Body of pancreas (tissue), 4 donors: Measurements from ENCODE around the gene GPR42. TPM values are rescaled to one million over a fixed set of nuclear protein-coding genes. Genes with fewer than 3 reads are reported as not detected.
A peak's percentile ranks its signal among the peaks of the same experiment; 100 is the strongest.
"Not testable (repeated sequence)": the region's sequence is repeated elsewhere in the genome, so short reads cannot be mapped to it uniquely, and the experiment has no call there.

Experiments
- ATAC-seq: fragments of 150-250 bp; one replicate; pipeline ENCODE4 v1.9.1; 2016
- DNase-seq, 4 donors: peaks; one replicate each; pipeline ENCODE4 v3.0.0-alpha.2; 2019
- H3K27ac ChIP-seq, 4 donors: fragments of 200-600 bp; sonication (generic); 1 replicate in 3 of 4; 2 replicates in 1 of 4; pipeline versions ENCODE4 v1.5.1 to v1.6.1; 2016 to 2019; ENCODE audit warnings: mild to moderate bottlenecking in 1 of 4, mixed read lengths in 1 of 4, moderate library complexity in 1 of 4
- H3K27me3 ChIP-seq, 2 donors: fragments of 200-600 bp; sonication (generic); one replicate each; pipeline ENCODE4 v1.6.0; 2016; ENCODE audit warnings: mild to moderate bottlenecking in 1 of 2
- H3K36me3 ChIP-seq, 2 donors: fragments of 200-600 bp; sonication (generic); replicated peaks in 1 of 2; 2 replicates each; pipeline ENCODE4 v1.5.1; 2016; ENCODE audit warnings: low read depth in 2 of 2; ENCODE audit not compliant: insufficient read depth in 1 of 2
- H3K4me1 ChIP-seq: fragments of 200-600 bp; sonication (generic); one replicate; pipeline ENCODE4 v1.6.0; 2016
- H3K4me3 ChIP-seq, 2 donors: fragments of 200-600 bp; sonication (generic); 1 replicate in 1 of 2; 2 replicates in 1 of 2; pipeline ENCODE4 v1.5.1; 2016 to 2019
- H3K9me3 ChIP-seq, 3 donors: fragments of 200-600 bp; sonication (generic); 1 replicate in 2 of 3; 2 replicates in 1 of 3; pipeline ENCODE4 v1.5.1; 2016
- CTCF ChIP-seq, 7 experiments: fragments of 450-650 bp in 4 of 7; fragments of 200-600 bp in 3 of 7; sonication (generic) in 3 of 7; IDR thresholded peaks; one replicate each; pipeline ENCODE4 v1.5.1; 2016 to 2019; ENCODE audit warnings: antibody characterized with exemption in 7 of 7
- POLR2A ChIP-seq, 3 donors: fragments of 450-650 bp; IDR thresholded peaks; one replicate each; pipeline ENCODE4 v1.6.1; 2016; ENCODE audit warnings: antibody characterized with exemption in 3 of 3, mild to moderate bottlenecking in 2 of 3
- WGBS, 2 donors: methylation state at CpG; one replicate each; pipeline ENCODE4 v1.1.5; 2017; 5-methylcytosine and 5-hydroxymethylcytosine counted together
- intact Hi-C: fragments of 100-400 bp; cut with DNase I; formaldehyde crosslinking; loops from one replicate; pipeline ENCODE4 v1.15.1; 2023
- total RNA-seq, 2 donors: library from RNA; depleted of rRNA; stranded (reverse); fragments of >200 nt; gene quantifications; one replicate each; pipeline ENCODE4 v1.1.0, GENCODE V29; 2016

The GPR42 gene
- total RNA-seq, 2 donors from 2014 or later, result not detected

GRCh38 chr19:35397064-35397463 lies 26.2 kb downstream of the GPR42 start:
- no peaks in the 10 kb centered on the region for H3K36me3 ChIP-seq
- no peaks in the 10 kb centered on the region for H3K27me3 ChIP-seq
- DNase-seq, result peak in 1 of 4 donors; percentile 17
- no peak overlapping the region for H3K4me3 ChIP-seq
- 63 to 67% methylated on average over 6 of the region's 6 CpGs for WGBS, 2 donors
- H3K9me3 ChIP-seq, result no peaks in the 10 kb centered on the region
- H3K27ac ChIP-seq, result no peak overlapping the region
- intact Hi-C loops, result no loop called here
- ATAC-seq, result no peak
- TF ChIP-seq CTCF (IDR thresholded peaks at IDR 0.05) (no peak), POLR2A (IDR thresholded peaks at IDR 0.05) (no peak)
- H3K4me1 ChIP-seq, result peaks cover 16% of the 10 kb centered on the region

- TF ChIP-seq CTCF (IDR thresholded peaks at IDR 0.05) (no peak), POLR2A (IDR thresholded peaks at IDR 0.05) (no peak)
- WGBS, 2 donors, result 90 to 94% methylated on average over 12 of the region's 12 CpGs
- Histone ChIP-seq H3K4me1 (peaks cover 16% of the 10 kb centered on the region), H3K4me3 (no peak overlapping the region), H3K36me3 (no peaks in the 10 kb centered on the region), H3K27ac (no peak overlapping the region), H3K9me3 (no peaks in the 10 kb centered on the region), H3K27me3 (no peaks in the 10 kb centered on the region)
- ATAC-seq (no peak), DNase-seq (no peak)
- intact Hi-C loops, result no loop called here
These were observed 27.7 kb downstream of the GPR42 start for GRCh38 chr19:35398570-35398969.

- Histone ChIP-seq H3K9me3 (no peaks in the 10 kb centered on the region), H3K36me3 (no peaks in the 10 kb centered on the region), H3K4me3 (no peak overlapping the region), H3K27ac (no peak overlapping the region), H3K4me1 (peaks cover 16% of the 10 kb centered on the region), H3K27me3 (no peaks in the 10 kb centered on the region)
- intact Hi-C loops, result no loop called here
- WGBS, 2 donors, result 66 to 87% methylated on average over 4 of the region's 4 CpGs
- DNase-seq, result no peak
- no peak for ATAC-seq
- TF ChIP-seq POLR2A (IDR thresholded peaks at IDR 0.05) (no peak), CTCF (IDR thresholded peaks at IDR 0.05) (no peak)
These were observed 28.4 kb downstream of the GPR42 start for GRCh38 chr19:35399231-35399630.

GRCh38 chr19:35399948-35400772 lies 29.3 kb downstream of the GPR42 start:
- H3K36me3 ChIP-seq, result no peaks in the 10 kb centered on the region
- peaks cover 15% of the 10 kb centered on the region for H3K4me1 ChIP-seq
- intact Hi-C loops, result no loop called here
- no peak for ATAC-seq
- no peak overlapping the region for H3K27ac ChIP-seq
- H3K9me3 ChIP-seq, result no peaks in the 10 kb centered on the region
- H3K27me3 ChIP-seq, result no peaks in the 10 kb centered on the region
- TF ChIP-seq CTCF (IDR thresholded peaks at IDR 0.05), result no peak
- TF ChIP-seq POLR2A (IDR thresholded peaks at IDR 0.05), result no peak
- 89 to 90% methylated on average over 10 of the region's 10 CpGs for WGBS, 2 donors
- DNase-seq, result no peak
- H3K4me3 ChIP-seq, result no peak overlapping the region

- Histone ChIP-seq H3K27ac (no peak overlapping the region), H3K9me3 (no peaks in the 10 kb centered on the region), H3K36me3 (no peaks in the 10 kb centered on the region), H3K27me3 (no peaks in the 10 kb centered on the region), H3K4me3 (no peak overlapping the region), H3K4me1 (peaks cover 9% of the 10 kb centered on the region)
- 83 to 93% methylated on average over 7 of the region's 7 CpGs for WGBS, 2 donors
- ATAC-seq (no peak), DNase-seq (no peak)
- intact Hi-C loops, result no loop called here
- TF ChIP-seq CTCF (IDR thresholded peaks at IDR 0.05) (no peak), POLR2A (IDR thresholded peaks at IDR 0.05) (no peak)
These were observed 29.9 kb downstream of the GPR42 start for GRCh38 chr19:35400773-35401100.

GRCh38 chr19:35401416-35401815 lies 30.5 kb downstream of the GPR42 start:
- WGBS, 2 donors, result 88 to 90% methylated on average over 9 of the region's 9 CpGs
- ATAC-seq, H3K9me3 ChIP-seq, H3K4me1 ChIP-seq, H3K36me3 ChIP-seq, H3K4me3 ChIP-seq, H3K27ac ChIP-seq, DNase-seq, H3K27me3 ChIP-seq, intact Hi-C loops: not testable (repeated sequence)
